GM18858 (cell line): Measurements from ENCODE around the gene OR2B6.

Source experiments
- ATAC-seq: cut with Tn5 transposase; IDR thresholded peaks from one replicate; pipeline ENCODE4 v1.9.1; 2021; ENCODE audit not compliant: unreplicated experiment

The OR2B6 gene

GRCh38 chr6:27994616-27995015, 37.6 kb downstream of the OR2B6 start:
- no peak for ATAC-seq

GRCh38 chr6:28000351-28001045, 43.5 kb downstream of the OR2B6 start:
- ATAC-seq: no peak

- no peak for ATAC-seq
These were observed 44.3 kb downstream of the OR2B6 start for GRCh38 chr6:28001351-28001750.

- ATAC-seq: no peak
These were observed 44.7 kb downstream of the OR2B6 start for GRCh38 chr6:28001751-28002150.

- no peak for ATAC-seq
These were observed 45.1 kb downstream of the OR2B6 start for GRCh38 chr6:28002161-28002560.

GRCh38 chr6:28003059-28003458, 46.0 kb downstream of the OR2B6 start:
- no peak for ATAC-seq

- ATAC-seq: no peak
These were observed 46.6 kb downstream of the OR2B6 start for GRCh38 chr6:28003661-28004060.

GRCh38 chr6:28004350-28005151, 47.5 kb downstream of the OR2B6 start:
- no peak for ATAC-seq

GRCh38 chr6:28005152-28005890, 48.3 kb downstream of the OR2B6 start:
- no peak for ATAC-seq

- no peak for ATAC-seq
These were observed 48.9 kb downstream of the OR2B6 start for GRCh38 chr6:28005975-28006374.
